HepG2 (cell line): ENCODE results near the gene PRTN3. TPM values are rescaled to one million over a fixed set of nuclear protein-coding genes. Genes with fewer than 3 reads are reported as not detected.
A peak's percentile ranks its signal among the peaks of the same experiment; 100 is the strongest.

Experiments used
- ARID2 ChIP-seq: sonication (generic); formaldehyde crosslinking; IDR thresholded peaks from 2 replicates; pipeline ENCODE4 v1.8.1; 2022; ENCODE audit warnings: mild to moderate bottlenecking, missing genetic modification reagents, borderline replicate concordance
- CBX5 ChIP-seq: sonication (generic); formaldehyde crosslinking; IDR thresholded peaks from 2 replicates; pipeline ENCODE4 v1.4.0; 2020; ENCODE audit warnings: missing genetic modification reagents, borderline replicate concordance
- HOXD1 ChIP-seq: sonication (generic); formaldehyde crosslinking; IDR thresholded peaks from 2 replicates; pipeline ENCODE4 v1.5.0; 2020; ENCODE audit warnings: missing genetic modification reagents
- IRX3 ChIP-seq: sonication (generic); formaldehyde crosslinking; IDR thresholded peaks from 2 replicates; pipeline ENCODE4 v1.8.1; 2023; ENCODE audit warnings: mild to moderate bottlenecking, low read depth, missing genetic modification reagents, borderline replicate concordance
- NKX3-1 ChIP-seq: sonication (generic); formaldehyde crosslinking; IDR thresholded peaks from 2 replicates; pipeline ENCODE4 v1.5.0; 2020; ENCODE audit warnings: missing genetic modification reagents
- SALL1 ChIP-seq: sonication (generic); formaldehyde crosslinking; IDR thresholded peaks from 2 replicates; pipeline ENCODE4 v1.8.0; 2022; ENCODE audit warnings: mild to moderate bottlenecking, missing genetic modification reagents
- ZNF142 ChIP-seq: sonication (generic); formaldehyde crosslinking; IDR thresholded peaks from 2 replicates; pipeline ENCODE4 v1.4.0; 2020; ENCODE audit warnings: missing genetic modification reagents
- ZNF552 ChIP-seq: sonication (generic); formaldehyde crosslinking; IDR thresholded peaks from 2 replicates; pipeline ENCODE4 v1.9.0; 2022; ENCODE audit warnings: missing genetic modification reagents, mild to moderate bottlenecking, borderline replicate concordance
- ZNF646 ChIP-seq: sonication (generic); formaldehyde crosslinking; IDR thresholded peaks from 2 replicates; pipeline ENCODE4 v1.9.0; 2021; ENCODE audit warnings: mild to moderate bottlenecking, missing genetic modification reagents
- ZNF704 ChIP-seq: sonication (generic); formaldehyde crosslinking; IDR thresholded peaks from 2 replicates; pipeline ENCODE4 v1.8.1; 2023; ENCODE audit warnings: mild to moderate bottlenecking, inconsistent platforms, moderate library complexity, missing genetic modification reagents, borderline replicate concordance
- polyA plus RNA-seq, 8 experiments: library from polyadenylated mRNA; depleted of rRNA in 3 of 8; stranded (reverse) in 7 of 8; unstranded in 1 of 8; fragments of >200 nt; fragmentation: Illumina TruSeq in 4 of 8; extraction: Trizol in 4 of 8; gene quantifications; 2 replicates each; pipeline versions ENCODE4 v1.2.1 to v1.2.3, GENCODE V29; 2011 to 2016; ENCODE audit warnings: low read depth in 4 of 8, missing spikeins in 1 of 8, mixed read lengths in 1 of 8; ENCODE audit not compliant: insufficient read depth in 1 of 8
- total RNA-seq, 5 experiments: library from RNA; depleted of rRNA; stranded (reverse); fragments of >200 nt; fragmentation: Illumina TruSeq; extraction: Trizol; gene quantifications; 2 replicates each; pipeline ENCODE4 v1.2.3, GENCODE V29; 2016; ENCODE audit warnings: low read depth in 1 of 5

Gene PRTN3
- total and polyA plus RNA-seq, 2 of the 13 experiments (the other 11 are each of a cell fraction or from before 2014, with no cell fraction given) = not detected

GRCh38 chr19:800360-801029 lies 40.3 kb upstream of the PRTN3 start (continued):
- TF ChIP-seq ZNF704 (CRISPR knock-in tag) = no peak
- TF ChIP-seq ZNF552 = no peak
- TF ChIP-seq ARID2 (CRISPR knock-in tag) = no peak
- TF ChIP-seq ZNF142 (CRISPR knock-in tag) = 0 out of 2 replicates have a peak, but pooled peaks have one; percentile 25
- peak; percentile 34; the same call in 1 of the 2 replicates for TF ChIP-seq CBX5 (CRISPR knock-in tag)
- TF ChIP-seq SALL1 (CRISPR knock-in tag) = 0 out of 2 replicates have a peak, but pooled peaks have one; percentile 23
- TF ChIP-seq IRX3 (CRISPR knock-in tag) = no peak
- TF ChIP-seq HOXD1 (CRISPR knock-in tag) = no peak
- TF ChIP-seq NKX3-1 (CRISPR knock-in tag) = no peak
- no peak for TF ChIP-seq ZNF646 (CRISPR knock-in tag)
